Measurements from ENCODE around the gene PHEX. TPM values are rescaled to one million over a fixed set of nuclear protein-coding genes. Genes with fewer than 3 reads are reported as not detected.

PHEX gene
- total and polyA plus RNA-seq, 2 experiments from 2014 or later, result 0.05 to 0.21 TPM

DNA sequence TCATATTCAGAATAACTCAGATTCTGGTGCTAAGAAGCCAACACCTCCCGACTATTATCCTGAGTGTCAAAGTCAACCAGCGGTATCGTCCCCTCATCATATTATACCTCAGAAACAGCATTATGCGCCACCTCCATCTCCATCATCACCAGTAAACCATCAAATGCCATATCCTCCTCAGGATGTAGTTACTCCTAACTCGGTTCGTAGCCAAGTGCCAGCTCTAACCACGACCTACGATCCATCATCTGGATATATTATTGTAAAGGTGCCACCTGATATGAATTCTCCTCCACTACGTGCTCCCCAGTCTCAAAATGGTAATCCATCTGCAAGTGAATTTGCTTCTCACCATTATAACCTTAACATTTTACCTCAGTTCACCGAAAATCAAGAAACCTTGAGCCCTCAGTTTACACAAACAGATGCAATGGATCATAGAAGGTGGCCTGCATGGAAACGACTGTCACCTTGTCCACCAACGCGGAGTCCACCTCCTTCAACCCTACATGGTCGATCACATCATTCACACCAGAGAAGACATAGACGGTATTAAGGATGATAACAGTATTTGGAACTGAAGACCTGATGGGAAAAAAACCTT, 241.7 kb downstream of the PHEX start:
- Histone ChIP-seq H3K4me1 (ENCODE audit: insufficient read depth) (no peaks in the 10 kb centered on the region), H3K9me2 (ENCODE audit: insufficient read depth) (no peaks in the 10 kb centered on the region), H3K79me2 (replicated peaks; ENCODE audit: insufficient read depth) (no peaks in the 10 kb centered on the region), H3K4me3 (no peak overlapping the region), H4K20me1 (replicated peaks; ENCODE audit: insufficient read depth) (no peaks in the 10 kb centered on the region), H3K36me3 (ENCODE audit: insufficient read depth) (no peaks in the 10 kb centered on the region), H3K27me3 (ENCODE audit: insufficient read depth) (no peaks in the 10 kb centered on the region), H3K27ac (ENCODE audit: low read depth) (no peak overlapping the region), H2AFZ (no peak overlapping the region), H3K4me2 (no peak overlapping the region), H3F3A (replicated peaks; ENCODE audit: low read depth) (no peaks in the 10 kb centered on the region)
- no peaks in the 10 kb centered on the region; the same call in 2 of the 3 replicates for H3K9me3 Mint-ChIP-seq
- H3K4me3 Mint-ChIP-seq, result no peak overlapping the region
- H3K27me3 Mint-ChIP-seq (ENCODE audit: insufficient read depth, low read depth, poor library complexity), result no peaks in the 10 kb centered on the region
- DNase-seq (ENCODE audit: low spot score) (no peak), ATAC-seq (no peak)
- no peak for TF ChIP-seq POLR2AphosphoS5 (IDR thresholded peaks at IDR 0.05; ENCODE audit: low read depth)
- no peak overlapping the region for H3K27ac Mint-ChIP-seq
- no peaks in the 10 kb centered on the region for H3K4me1 Mint-ChIP-seq
- H3K36me3 Mint-ChIP-seq (ENCODE audit: low read depth), result no peaks in the 10 kb centered on the region

DNA sequence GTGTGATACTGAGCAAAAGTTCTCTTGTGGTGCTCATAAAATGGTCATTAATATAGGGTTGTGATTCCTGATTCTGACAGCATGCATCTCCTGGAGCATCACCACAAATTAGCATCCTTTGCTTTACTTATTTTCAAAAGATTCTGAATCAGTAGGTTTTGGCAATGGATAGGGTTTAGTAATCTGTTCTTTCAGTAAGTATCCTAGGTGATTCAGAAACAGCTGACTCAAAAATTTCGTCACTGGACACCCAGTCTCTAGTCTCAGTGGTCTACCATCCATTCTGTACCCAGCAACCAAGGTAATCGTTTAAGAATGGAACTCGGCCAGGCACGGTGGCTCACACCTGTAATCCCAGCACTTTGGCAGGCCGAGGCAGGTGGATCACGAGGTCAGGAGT, 244.7 kb downstream of the PHEX start:
- Histone ChIP-seq H3K36me3 (ENCODE audit: insufficient read depth) (no peaks in the 10 kb centered on the region), H3K4me1 (ENCODE audit: insufficient read depth) (no peaks in the 10 kb centered on the region), H4K20me1 (replicated peaks; ENCODE audit: insufficient read depth) (no peaks in the 10 kb centered on the region), H3K9me2 (ENCODE audit: insufficient read depth) (no peaks in the 10 kb centered on the region), H3K79me2 (replicated peaks; ENCODE audit: insufficient read depth) (no peaks in the 10 kb centered on the region), H3F3A (replicated peaks; ENCODE audit: low read depth) (no peaks in the 10 kb centered on the region), H3K4me3 (no peak overlapping the region), H3K27ac (ENCODE audit: low read depth) (no peak overlapping the region), H3K4me2 (no peak overlapping the region), H2AFZ (no peak overlapping the region), H3K27me3 (ENCODE audit: insufficient read depth) (no peaks in the 10 kb centered on the region)
- no peaks in the 10 kb centered on the region for H3K27me3 Mint-ChIP-seq (ENCODE audit: insufficient read depth, low read depth, poor library complexity)
- no peaks in the 10 kb centered on the region for H3K36me3 Mint-ChIP-seq (ENCODE audit: low read depth)
- ATAC-seq (no peak), DNase-seq (ENCODE audit: low spot score) (no peak)
- H3K4me3 Mint-ChIP-seq, result no peak overlapping the region
- H3K4me1 Mint-ChIP-seq, result no peaks in the 10 kb centered on the region
- H3K9me3 Mint-ChIP-seq, result no peaks in the 10 kb centered on the region; the same call in 2 of the 3 replicates
- TF ChIP-seq EZH2phosphoT487 (IDR thresholded peaks at IDR 0.05; ENCODE audit: unreplicated experiment), result no peak
- TF ChIP-seq NANOG (IDR thresholded peaks at IDR 0.05; ENCODE audit: borderline replicate concordance), result no peak
- TF ChIP-seq, protein P1, sequence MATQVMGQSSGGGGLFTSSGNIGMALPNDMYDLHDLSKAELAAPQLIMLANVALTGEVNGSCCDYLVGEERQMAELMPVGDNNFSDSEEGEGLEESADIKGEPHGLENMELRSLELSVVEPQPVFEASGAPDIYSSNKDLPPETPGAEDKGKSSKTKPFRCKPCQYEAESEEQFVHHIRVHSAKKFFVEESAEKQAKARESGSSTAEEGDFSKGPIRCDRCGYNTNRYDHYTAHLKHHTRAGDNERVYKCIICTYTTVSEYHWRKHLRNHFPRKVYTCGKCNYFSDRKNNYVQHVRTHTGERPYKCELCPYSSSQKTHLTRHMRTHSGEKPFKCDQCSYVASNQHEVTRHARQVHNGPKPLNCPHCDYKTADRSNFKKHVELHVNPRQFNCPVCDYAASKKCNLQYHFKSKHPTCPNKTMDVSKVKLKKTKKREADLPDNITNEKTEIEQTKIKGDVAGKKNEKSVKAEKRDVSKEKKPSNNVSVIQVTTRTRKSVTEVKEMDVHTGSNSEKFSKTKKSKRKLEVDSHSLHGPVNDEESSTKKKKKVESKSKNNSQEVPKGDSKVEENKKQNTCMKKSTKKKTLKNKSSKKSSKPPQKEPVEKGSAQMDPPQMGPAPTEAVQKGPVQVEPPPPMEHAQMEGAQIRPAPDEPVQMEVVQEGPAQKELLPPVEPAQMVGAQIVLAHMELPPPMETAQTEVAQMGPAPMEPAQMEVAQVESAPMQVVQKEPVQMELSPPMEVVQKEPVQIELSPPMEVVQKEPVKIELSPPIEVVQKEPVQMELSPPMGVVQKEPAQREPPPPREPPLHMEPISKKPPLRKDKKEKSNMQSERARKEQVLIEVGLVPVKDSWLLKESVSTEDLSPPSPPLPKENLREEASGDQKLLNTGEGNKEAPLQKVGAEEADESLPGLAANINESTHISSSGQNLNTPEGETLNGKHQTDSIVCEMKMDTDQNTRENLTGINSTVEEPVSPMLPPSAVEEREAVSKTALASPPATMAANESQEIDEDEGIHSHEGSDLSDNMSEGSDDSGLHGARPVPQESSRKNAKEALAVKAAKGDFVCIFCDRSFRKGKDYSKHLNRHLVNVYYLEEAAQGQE (IDR thresholded peaks at IDR 0.05; ENCODE audit: unreplicated experiment), result no peak
- no peak for TF ChIP-seq POLR2AphosphoS5 (IDR thresholded peaks at IDR 0.05; ENCODE audit: low read depth)
- no peak for TF ChIP-seq STAT1 (IDR thresholded peaks at IDR 0.05; ENCODE audit: unreplicated experiment)
- TF ChIP-seq, protein P2, sequence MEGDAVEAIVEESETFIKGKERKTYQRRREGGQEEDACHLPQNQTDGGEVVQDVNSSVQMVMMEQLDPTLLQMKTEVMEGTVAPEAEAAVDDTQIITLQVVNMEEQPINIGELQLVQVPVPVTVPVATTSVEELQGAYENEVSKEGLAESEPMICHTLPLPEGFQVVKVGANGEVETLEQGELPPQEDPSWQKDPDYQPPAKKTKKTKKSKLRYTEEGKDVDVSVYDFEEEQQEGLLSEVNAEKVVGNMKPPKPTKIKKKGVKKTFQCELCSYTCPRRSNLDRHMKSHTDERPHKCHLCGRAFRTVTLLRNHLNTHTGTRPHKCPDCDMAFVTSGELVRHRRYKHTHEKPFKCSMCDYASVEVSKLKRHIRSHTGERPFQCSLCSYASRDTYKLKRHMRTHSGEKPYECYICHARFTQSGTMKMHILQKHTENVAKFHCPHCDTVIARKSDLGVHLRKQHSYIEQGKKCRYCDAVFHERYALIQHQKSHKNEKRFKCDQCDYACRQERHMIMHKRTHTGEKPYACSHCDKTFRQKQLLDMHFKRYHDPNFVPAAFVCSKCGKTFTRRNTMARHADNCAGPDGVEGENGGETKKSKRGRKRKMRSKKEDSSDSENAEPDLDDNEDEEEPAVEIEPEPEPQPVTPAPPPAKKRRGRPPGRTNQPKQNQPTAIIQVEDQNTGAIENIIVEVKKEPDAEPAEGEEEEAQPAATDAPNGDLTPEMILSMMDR (conservative IDR thresholded peaks at IDR 0.05; ENCODE audit: low read depth in 2 of 2), result no peak
- no peak for TF ChIP-seq ZNF114 (CRISPR knock-in tag; IDR thresholded peaks at IDR 0.05)
- TF ChIP-seq, protein P3, sequence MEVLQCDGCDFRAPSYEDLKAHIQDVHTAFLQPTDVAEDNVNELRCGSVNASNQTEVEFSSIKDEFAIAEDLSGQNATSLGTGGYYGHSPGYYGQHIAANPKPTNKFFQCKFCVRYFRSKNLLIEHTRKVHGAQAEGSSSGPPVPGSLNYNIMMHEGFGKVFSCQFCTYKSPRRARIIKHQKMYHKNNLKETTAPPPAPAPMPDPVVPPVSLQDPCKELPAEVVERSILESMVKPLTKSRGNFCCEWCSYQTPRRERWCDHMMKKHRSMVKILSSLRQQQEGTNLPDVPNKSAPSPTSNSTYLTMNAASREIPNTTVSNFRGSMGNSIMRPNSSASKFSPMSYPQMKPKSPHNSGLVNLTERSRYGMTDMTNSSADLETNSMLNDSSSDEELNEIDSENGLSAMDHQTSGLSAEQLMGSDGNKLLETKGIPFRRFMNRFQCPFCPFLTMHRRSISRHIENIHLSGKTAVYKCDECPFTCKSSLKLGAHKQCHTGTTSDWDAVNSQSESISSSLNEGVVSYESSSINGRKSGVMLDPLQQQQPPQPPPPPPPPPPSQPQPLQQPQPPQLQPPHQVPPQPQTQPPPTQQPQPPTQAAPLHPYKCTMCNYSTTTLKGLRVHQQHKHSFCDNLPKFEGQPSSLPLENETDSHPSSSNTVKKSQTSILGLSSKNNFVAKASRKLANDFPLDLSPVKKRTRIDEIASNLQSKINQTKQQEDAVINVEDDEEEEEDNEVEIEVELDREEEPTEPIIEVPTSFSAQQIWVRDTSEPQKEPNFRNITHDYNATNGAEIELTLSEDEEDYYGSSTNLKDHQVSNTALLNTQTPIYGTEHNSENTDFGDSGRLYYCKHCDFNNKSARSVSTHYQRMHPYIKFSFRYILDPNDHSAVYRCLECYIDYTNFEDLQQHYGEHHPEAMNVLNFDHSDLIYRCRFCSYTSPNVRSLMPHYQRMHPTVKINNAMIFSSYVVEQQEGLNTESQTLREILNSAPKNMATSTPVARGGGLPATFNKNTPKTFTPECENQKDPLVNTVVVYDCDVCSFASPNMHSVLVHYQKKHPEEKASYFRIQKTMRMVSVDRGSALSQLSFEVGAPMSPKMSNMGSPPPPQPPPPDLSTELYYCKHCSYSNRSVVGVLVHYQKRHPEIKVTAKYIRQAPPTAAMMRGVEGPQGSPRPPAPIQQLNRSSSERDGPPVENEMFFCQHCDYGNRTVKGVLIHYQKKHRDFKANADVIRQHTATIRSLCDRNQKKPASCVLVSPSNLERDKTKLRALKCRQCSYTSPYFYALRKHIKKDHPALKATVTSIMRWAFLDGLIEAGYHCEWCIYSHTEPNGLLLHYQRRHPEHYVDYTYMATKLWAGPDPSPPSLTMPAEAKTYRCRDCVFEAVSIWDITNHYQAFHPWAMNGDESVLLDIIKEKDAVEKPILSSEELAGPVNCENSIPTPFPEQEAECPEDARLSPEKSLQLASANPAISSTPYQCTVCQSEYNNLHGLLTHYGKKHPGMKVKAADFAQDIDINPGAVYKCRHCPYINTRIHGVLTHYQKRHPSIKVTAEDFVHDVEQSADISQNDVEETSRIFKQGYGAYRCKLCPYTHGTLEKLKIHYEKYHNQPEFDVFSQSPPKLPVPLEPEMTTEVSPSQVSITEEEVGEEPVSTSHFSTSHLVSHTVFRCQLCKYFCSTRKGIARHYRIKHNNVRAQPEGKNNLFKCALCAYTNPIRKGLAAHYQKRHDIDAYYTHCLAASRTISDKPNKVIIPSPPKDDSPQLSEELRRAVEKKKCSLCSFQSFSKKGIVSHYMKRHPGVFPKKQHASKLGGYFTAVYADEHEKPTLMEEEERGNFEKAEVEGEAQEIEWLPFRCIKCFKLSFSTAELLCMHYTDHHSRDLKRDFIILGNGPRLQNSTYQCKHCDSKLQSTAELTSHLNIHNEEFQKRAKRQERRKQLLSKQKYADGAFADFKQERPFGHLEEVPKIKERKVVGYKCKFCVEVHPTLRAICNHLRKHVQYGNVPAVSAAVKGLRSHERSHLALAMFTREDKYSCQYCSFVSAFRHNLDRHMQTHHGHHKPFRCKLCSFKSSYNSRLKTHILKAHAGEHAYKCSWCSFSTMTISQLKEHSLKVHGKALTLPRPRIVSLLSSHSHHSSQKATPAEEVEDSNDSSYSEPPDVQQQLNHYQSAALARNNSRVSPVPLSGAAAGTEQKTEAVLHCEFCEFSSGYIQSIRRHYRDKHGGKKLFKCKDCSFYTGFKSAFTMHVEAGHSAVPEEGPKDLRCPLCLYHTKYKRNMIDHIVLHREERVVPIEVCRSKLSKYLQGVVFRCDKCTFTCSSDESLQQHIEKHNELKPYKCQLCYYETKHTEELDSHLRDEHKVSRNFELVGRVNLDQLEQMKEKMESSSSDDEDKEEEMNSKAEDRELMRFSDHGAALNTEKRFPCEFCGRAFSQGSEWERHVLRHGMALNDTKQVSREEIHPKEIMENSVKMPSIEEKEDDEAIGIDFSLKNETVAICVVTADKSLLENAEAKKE (CRISPR knock-in tag; IDR thresholded peaks at IDR 0.05), result no peak
- TF ChIP-seq EZH2 (IDR thresholded peaks at IDR 0.05; ENCODE audit: low read depth, unreplicated experiment), result no peak
- no peak for TF ChIP-seq JUNB (IDR thresholded peaks at IDR 0.05; ENCODE audit: unreplicated experiment)
- no peak overlapping the region for H3K27ac Mint-ChIP-seq
